A673 (cell line): ENCODE data around the gene GATA5. TPM values are rescaled to one million over a fixed set of nuclear protein-coding genes. Genes with fewer than 3 reads are reported as not detected.

Experiments used
- BruUV-seq: library from RNA; stranded (reverse); fragments of 400-500 nt; replicated peaks from 2 replicates; lab custom pipeline; 2021; lab: Mats Ljungman, UMichigan
- CTCF ChIA-PET: fragments of 300-600 bp; sonication (Branson Sonifier 250); formaldehyde crosslinking; loops from one replicate; lab custom pipeline; 2022; ENCODE audit warnings: antibody characterized with exemption; lab: Charles Lee
- POLR2A ChIA-PET: fragments of 300-600 bp; sonication (Branson Sonifier 250); formaldehyde crosslinking; loops from one replicate; lab custom pipeline; 2022; ENCODE audit warnings: antibody characterized with exemption; ENCODE audit not compliant: low non-redundant PET; lab: Charles Lee
- DNase-seq: peaks from one replicate; pipeline ENCODE4 v3.0.0-alpha.2; 2015; ENCODE audit warnings: low spot score
- H3K27ac ChIP-seq: fragments of 200-600 bp; sonication (generic); 2 replicates; pipeline ENCODE4 v1.5.1; 2016; ENCODE audit warnings: mixed run types, low read depth, mild to moderate bottlenecking, mixed read lengths, antibody characterized with exemption, low read length; ENCODE audit not compliant: poor library complexity, severe bottlenecking
- H3K27me3 ChIP-seq: fragments of 200-600 bp; sonication (generic); replicated peaks from 2 replicates; pipeline ENCODE4 v1.6.1; 2017; ENCODE audit warnings: mixed run types, low read depth, mild to moderate bottlenecking, mixed read lengths, antibody characterized with exemption, low read length; ENCODE audit not compliant: insufficient read depth, poor library complexity
- H3K36me3 ChIP-seq: fragments of 200-600 bp; sonication (generic); 2 replicates; pipeline ENCODE4 v1.6.1; 2016; ENCODE audit warnings: mixed run types, mild to moderate bottlenecking, mixed read lengths, antibody characterized with exemption, low read length; ENCODE audit not compliant: insufficient read depth, poor library complexity, severe bottlenecking
- H3K4me1 ChIP-seq: fragments of 200-600 bp; sonication (generic); 2 replicates; pipeline ENCODE4 v1.6.1; 2017; ENCODE audit warnings: mixed run types, mild to moderate bottlenecking, mixed read lengths, antibody characterized with exemption, low read length; ENCODE audit not compliant: insufficient read depth, poor library complexity, severe bottlenecking
- H3K4me3 ChIP-seq: fragments of 200-600 bp; sonication (generic); 2 replicates; pipeline ENCODE4 v1.5.1; 2016; ENCODE audit warnings: low read depth, mixed run types, mild to moderate bottlenecking, mixed read lengths, low read length; ENCODE audit not compliant: poor library complexity, severe bottlenecking
- H3K9me3 ChIP-seq: fragments of 200-600 bp; sonication (generic); 2 replicates; pipeline ENCODE4 v1.6.1; 2016; ENCODE audit warnings: mixed run types, low read depth, mild to moderate bottlenecking, mixed read lengths, antibody characterized with exemption, low read length; ENCODE audit not compliant: poor library complexity, severe bottlenecking
- CTCF ChIP-seq: fragments of 300-800, 200-600 bp; sonication (generic); conservative IDR thresholded peaks from 2 replicates; pipeline ENCODE4 v1.5.1; 2017; ENCODE audit warnings: low read depth, mild to moderate bottlenecking, antibody characterized with exemption, low read length, moderate library complexity, mixed read lengths
- EZH2 ChIP-seq: fragments of 200-600 bp; sonication (generic); IDR thresholded peaks from 2 replicates; pipeline ENCODE4 v1.6.1; 2017; ENCODE audit warnings: borderline replicate concordance, low read depth, mild to moderate bottlenecking, mixed read lengths, antibody characterized with exemption, low read length; ENCODE audit not compliant: poor library complexity, severe bottlenecking
- intact Hi-C: fragments of 100-400 bp; cut with micrococcal nuclease; formaldehyde crosslinking; loops from one replicate; pipeline ENCODE4 v1.10.0; 2022; ENCODE audit not compliant: unreplicated experiment
- total RNA-seq: library from RNA; stranded (reverse); gene quantifications from 2 replicates; pipeline ENCODE4 v1.2.3, GENCODE V29; 2021

Gene GATA5
- total RNA-seq, 1 experiment from 2014 or later: not detected

- POLR2A ChIA-PET: no interaction called here
- Histone ChIP-seq H3K27me3 (no peaks in the 10 kb centered on the region), H3K4me1 (no peaks in the 10 kb centered on the region), H3K36me3 (no peaks in the 10 kb centered on the region), H3K9me3 (no peaks in the 10 kb centered on the region), H3K4me3 (no peak overlapping the region), H3K27ac (no peak overlapping the region)
- BruUV-seq: no TSS peak
- CTCF ChIA-PET: no interaction called here
- intact Hi-C loops: no loop called here
- TF ChIP-seq EZH2 (no peak), CTCF (no peak)
- DNase-seq: no peak
Observed at GRCh38 chr20:62508641-62509051, 32.9 kb upstream of the GATA5 start.

- ChIA-PET POLR2A (no interaction called here), CTCF (no interaction called here)
- DNase-seq: no peak
- no peak overlapping the region for H3K27ac ChIP-seq
- H3K36me3 ChIP-seq: no peaks in the 10 kb centered on the region
- TF ChIP-seq EZH2 (no peak), CTCF (no peak)
- no peak overlapping the region for H3K4me3 ChIP-seq
- H3K9me3 ChIP-seq: no peaks in the 10 kb centered on the region
- H3K4me1 ChIP-seq: no peaks in the 10 kb centered on the region
- no TSS peak for BruUV-seq
- H3K27me3 ChIP-seq: no peaks in the 10 kb centered on the region
- intact Hi-C loops: no loop called here
Observed at GRCh38 chr20:62507991-62508640, 32.3 kb upstream of the GATA5 start.

GRCh38 chr20:62507323-62507722 is 31.5 kb upstream of the GATA5 start:
- Histone ChIP-seq H3K4me1 (no peaks in the 10 kb centered on the region), H3K27ac (no peak overlapping the region), H3K27me3 (no peaks in the 10 kb centered on the region), H3K9me3 (no peaks in the 10 kb centered on the region), H3K36me3 (no peaks in the 10 kb centered on the region), H3K4me3 (no peak overlapping the region)
- intact Hi-C loops: no loop called here
- no peak for DNase-seq
- TF ChIP-seq EZH2: no peak
- no peak for TF ChIP-seq CTCF
- POLR2A ChIA-PET: no interaction called here
- CTCF ChIA-PET: no interaction called here
- no TSS peak for BruUV-seq
